GM18526 (cell line): Measurements from ENCODE around the gene UBE4B.

Experiments
- POLR2A ChIP-seq: IDR thresholded peaks from 3 replicates; pipeline ENCODE4 v1.6.1; 2011; ENCODE audit not compliant: insufficient read length; ENCODE audit errors: extremely low read depth

The UBE4B gene

DNA sequence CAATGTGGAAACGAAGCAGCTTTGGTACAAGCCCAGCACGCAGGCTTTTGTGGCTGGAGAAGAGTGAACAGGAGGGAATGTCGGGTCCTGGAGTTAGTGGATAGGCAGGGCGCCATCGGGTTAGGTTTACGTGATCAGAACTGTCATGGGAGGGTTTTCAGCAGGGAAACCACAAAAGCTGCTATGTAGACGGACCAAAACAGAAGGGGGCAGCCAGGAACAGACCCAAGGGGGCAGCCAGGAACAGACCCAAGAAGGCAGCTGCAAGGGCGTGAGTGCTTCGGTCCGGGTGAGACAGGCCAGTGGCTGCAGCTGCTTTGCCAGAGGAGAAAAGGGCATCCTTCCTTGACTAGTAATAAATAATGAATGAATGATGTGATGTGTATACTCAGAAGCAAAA, 100.1 kb downstream of the UBE4B start:
- no peak for TF ChIP-seq POLR2A

DNA sequence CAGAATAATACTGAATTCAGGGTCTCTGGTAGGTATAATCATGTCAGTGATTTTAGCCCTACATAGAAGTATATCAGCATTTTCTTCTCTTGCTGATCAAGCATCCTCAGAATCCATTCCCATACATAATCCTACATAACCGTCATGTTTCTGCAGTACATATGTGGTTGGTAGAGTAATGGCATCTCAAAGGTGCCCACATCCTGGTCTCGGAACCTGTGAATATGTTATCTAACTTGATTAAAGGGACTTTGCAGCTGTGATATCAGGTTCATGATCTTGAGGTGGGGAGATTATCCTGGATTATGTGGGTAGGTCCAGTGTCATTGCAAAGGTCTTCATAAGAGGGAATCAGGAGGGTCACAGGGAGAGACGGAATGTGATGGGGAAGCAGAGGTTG, 108.2 kb downstream of the UBE4B start:
- no peak for TF ChIP-seq POLR2A

- no peak for TF ChIP-seq POLR2A
Measured at GRCh38 chr1:10143961-10144485, 111.3 kb downstream of the UBE4B start.

- no peak for TF ChIP-seq POLR2A
Measured at GRCh38 chr1:10146391-10146790, 113.6 kb downstream of the UBE4B start.

DNA sequence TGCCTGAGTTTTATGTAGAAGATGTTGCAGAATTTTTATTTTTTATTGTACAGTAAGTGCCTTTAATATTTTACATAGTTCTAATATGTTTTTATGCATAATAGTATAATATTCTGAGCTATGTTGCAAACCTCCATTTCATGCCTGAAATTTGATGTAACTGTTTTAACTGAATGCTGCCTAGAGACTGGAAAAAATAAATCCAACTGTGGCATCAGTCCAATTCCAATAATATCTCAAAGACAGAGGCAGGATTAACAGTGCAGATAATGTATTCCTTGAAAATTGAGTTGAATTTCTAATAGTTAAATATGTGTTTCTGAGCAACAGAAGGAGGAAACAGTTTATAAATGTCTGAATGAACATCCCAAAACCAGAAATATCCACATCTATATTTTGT, 116.5 kb downstream of the UBE4B start:
- no peak for TF ChIP-seq POLR2A

DNA sequence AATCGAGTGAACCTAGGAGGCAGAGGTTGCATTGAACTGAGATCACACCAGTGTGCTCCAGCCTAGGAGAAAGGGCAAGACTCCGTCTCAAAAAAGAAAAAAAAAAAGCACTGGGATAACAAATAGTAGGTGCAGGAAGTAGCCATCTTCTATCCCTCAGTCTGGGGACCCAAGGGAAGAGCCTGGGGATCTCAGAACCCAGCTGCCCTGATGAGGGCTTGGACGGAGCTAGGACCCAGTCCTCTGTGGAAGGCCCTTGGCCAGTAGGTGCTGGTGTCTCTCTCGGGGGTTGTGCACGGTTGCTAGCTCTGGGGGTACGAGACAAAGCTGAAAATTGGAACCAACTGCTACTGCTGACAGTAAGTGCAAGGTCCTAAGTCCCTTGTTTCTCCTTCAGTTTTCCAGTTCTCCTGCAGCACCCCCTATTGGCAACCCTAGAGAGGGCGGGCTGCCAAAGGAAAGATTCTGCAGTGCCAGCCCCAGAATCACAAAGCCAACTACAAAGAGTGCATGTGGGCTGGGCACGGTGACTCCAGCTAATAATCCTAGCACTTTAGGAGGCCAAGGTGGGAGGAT, 120.0 kb downstream of the UBE4B start:
- TF ChIP-seq POLR2A, result no peak

- TF ChIP-seq POLR2A, result no peak
Measured at GRCh38 chr1:10155087-10155712, 122.4 kb downstream of the UBE4B start.

GRCh38 chr1:10160173-10160572, 127.4 kb downstream of the UBE4B start:
- no peak for TF ChIP-seq POLR2A

GRCh38 chr1:10160907-10161490, 128.2 kb downstream of the UBE4B start:
- no peak for TF ChIP-seq POLR2A

- TF ChIP-seq POLR2A, result no peak
Measured at GRCh38 chr1:10161541-10162290, 129.0 kb downstream of the UBE4B start.

GRCh38 chr1:10168912-10169514, 136.3 kb downstream of the UBE4B start:
- no peak for TF ChIP-seq POLR2A

- no peak for TF ChIP-seq POLR2A
Measured at GRCh38 chr1:10170239-10170574, 137.4 kb downstream of the UBE4B start.

DNA sequence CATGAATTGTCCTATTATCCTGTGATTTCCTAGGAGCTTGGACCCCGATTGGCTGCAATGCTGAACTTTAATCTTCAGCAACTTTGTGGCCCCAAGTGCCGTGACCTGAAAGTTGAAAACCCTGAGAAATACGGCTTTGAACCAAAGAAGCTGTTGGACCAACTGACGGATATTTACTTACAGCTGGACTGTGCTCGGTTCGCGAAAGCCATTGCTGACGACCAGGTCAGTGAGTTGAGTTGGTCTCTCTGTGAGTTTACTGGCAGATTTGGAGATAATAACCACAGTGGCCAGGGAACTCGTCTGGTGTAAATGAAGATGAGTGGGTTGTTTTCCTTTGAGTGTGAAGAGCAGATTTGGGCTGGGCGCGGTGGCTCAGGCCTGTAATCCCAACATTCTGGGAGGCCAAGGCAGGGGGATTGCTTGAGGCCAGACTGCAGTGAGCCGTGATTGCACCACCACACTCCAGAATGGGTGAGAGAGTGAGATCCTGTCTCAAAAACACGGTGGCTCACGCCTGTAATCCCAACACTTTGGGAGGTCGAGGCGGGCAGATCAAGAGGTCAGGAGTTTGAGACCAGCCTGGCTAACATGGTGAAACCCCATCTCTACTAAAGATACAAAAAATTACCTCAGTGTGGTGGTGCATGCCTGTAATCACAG, 138.5 kb downstream of the UBE4B start:
- no peak for TF ChIP-seq POLR2A

DNA sequence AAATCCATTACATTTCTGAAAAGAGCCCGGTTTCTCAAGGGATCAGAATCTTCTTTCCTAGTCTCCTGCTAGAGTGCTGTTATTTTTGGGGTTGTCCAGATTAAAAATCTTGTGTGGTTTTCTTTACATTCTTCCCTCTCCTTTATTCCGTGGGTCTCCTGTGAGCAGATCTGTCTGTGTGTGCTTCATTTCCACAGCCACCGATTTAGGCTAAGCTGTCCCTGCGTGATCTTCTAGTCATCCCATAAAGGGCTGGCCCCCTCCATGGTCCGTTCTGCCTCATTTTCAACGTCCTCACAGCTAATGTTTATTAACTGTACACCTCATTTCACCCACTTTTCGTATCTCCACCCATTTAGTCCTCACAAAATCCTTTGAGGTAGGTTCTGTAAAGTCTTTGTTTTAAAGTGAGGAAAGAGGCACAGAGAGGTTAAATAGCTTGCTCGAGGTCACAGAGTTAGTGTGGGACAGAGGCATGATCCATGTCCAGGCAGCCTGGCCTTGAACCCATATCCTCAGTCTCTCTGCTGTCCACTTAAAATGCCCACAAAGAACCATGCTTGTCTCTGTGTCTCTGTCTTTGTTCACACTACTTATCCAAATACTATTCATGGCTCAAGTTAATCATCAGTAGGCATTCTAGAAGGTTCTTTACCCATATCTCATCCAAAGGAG, 139.4 kb downstream of the UBE4B start:
- TF ChIP-seq POLR2A, result no peak
